IPS DF 19.7 (cell line): ENCODE results near the gene PLEKHA7.

ENCODE experiments used
- DNase-seq: peaks from one replicate; pipeline ENCODE4 v3.0.0-alpha.2; 2013; ENCODE audit warnings: low read depth, low spot score

The PLEKHA7 gene

GRCh38 chr11:16789560-16790485 lies 224.4 kb downstream of the PLEKHA7 start:
- DNase-seq, result no peak

DNA sequence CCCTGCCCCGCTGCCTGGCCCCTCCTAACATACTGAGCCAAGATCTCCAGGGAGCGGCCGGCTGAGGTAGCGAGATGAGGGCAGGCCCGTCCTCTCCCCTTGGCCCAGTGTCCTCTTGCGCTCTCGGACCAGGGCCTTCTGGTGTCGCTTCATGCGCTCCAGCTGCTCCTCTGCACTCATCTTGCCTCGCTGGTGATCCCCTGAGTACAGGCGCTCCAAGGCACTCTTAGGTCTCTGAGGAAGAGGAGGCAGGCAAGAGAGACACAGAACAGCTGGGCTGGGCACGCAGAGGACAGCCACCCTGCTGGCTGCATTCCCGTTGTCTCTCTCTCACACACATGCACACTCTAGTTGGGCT lies 225.2 kb downstream of the PLEKHA7 start:
- no peak for DNase-seq

DNA sequence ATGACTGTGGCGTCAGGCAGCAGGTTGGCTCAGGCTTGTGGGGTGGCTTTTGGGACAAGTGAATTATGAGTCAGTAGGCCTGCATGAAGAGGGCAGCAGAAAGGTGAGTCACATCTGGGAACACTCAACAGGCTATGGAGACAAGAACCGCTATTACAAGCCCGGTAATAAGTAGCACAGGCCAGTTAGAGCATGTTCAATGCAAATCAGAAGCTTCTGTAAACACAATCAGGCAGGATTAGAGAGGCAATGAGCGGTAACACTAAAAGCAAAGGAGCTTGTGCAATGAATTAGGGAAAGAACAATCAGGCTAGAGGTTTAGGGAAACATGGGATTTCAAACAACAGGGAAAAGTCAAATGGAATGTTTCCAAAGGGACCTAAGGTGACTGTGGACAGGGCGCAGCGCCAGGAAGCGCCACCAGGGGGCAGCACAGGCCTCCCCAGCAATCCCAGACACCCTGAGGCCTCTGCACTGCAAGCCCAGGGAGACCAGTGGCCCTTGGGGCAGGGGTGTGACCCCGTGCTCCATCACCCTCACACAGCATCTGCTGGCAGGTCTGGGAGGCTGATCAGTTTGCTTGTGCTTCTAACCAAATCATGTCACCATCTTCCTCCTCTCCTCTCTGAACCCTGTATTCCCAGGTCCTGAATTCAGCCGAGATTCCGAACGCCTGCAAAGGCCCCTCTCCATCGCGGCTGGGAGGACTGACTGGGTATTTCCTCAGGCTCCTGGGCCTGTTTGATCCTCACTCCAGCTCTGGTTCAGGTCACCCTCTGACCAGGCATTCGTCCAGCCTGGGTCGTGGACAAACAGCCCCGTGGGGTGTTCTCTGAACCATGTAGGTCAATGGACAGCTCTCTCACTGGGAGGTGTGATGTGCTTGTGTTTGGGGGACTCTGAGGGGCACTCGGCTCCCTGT lies 225.8 kb downstream of the PLEKHA7 start:
- no peak for DNase-seq

DNA sequence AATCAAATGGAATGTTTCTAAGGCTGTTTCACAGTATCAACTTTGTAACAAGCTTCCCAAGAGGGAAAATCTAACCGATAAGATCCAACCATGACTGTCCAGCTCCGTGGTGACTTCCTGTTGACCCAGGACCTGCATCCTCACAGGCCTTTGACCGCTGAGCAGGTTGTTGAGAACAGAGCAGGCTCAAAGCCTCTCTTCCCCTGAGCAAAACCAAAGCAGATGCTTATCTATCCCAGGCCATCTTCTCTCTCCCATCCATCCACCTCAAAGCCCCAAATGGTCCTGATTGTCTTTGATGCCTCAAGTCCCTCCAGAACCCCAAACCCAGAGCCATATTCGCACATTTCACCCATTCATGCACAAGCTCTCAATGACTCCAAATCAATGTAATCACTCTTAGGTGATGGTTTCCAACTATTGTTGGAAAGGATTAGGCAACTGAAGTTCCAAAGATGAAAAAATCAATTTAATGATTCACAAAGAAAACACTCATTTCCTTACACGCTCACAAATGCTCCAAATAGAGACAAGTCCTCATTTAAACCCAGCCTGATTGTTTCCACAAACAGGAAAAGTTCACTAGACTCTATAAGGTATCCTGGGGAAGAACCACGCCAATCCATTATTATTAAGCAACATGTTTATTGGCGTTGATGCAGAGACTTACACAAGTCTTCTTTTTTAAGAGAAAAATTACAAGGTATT lies 227.0 kb downstream of the PLEKHA7 start:
- DNase-seq, result no peak

DNA sequence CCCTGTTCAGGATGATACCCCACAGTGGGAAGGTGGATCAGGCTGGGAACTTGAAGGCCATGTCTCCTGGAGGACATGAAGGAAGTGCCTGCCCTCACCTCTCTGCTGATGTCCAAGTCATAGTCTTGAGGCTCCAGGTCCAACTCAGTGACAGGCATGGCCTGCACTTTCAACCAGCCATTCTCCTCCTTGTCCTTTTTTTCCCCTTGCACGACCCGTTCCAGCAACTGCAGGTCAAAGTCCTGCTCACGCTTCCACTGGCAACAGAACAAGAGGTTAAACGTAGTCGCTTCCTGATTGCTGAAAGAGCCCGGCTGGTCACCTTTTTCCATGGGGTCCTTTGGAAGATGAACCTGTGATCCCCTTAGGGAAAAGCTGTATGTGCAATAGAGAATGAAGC lies 228.1 kb downstream of the PLEKHA7 start:
- DNase-seq, result no peak

- peak; percentile 30 for DNase-seq
These were observed 228.6 kb downstream of the PLEKHA7 start for GRCh38 chr11:16785520-16786128.

DNA sequence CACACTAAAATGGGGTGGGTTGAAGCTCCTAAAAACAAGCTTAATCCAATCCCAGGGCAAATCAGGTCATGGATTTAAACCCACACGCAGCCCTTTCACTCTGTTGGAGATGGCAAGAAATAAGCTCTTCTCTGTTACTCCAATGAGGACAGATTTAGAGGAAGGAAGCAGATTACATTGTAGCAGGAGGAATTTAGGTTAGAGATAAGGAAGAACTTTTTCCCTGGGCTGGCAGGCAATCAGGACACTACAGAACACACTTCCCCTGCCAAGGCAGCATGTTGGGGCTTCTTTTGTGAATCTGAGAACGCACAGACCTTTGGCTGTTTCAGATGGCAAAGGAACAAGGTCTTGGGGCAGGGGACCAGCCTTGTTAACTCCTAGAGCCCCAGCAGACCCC lies 229.5 kb downstream of the PLEKHA7 start:
- no peak for DNase-seq

DNA sequence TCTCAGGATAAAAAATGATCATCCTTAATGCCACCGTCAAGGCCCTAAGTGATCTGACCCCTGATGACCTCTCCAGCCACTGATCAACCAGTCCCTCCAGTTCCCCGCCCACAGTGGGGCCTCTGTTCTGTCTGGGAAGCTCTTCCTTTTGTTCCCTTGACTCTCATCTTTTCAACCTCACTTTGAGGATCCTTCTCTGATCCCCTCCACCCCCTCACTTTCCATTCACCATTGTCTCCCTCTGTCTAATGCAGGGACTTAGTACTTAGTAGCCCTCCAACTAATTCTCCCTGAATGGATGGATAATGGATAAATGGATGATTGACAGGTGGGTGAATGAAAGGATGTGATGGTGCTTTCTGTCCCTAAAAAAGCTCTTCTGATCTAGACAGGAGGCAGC lies 230.1 kb downstream of the PLEKHA7 start:
- DNase-seq, result no peak

- DNase-seq, result no peak
These were observed 230.9 kb downstream of the PLEKHA7 start for GRCh38 chr11:16783321-16783801.

- DNase-seq, result no peak
These were observed 232.0 kb downstream of the PLEKHA7 start for GRCh38 chr11:16781936-16782919.

DNA sequence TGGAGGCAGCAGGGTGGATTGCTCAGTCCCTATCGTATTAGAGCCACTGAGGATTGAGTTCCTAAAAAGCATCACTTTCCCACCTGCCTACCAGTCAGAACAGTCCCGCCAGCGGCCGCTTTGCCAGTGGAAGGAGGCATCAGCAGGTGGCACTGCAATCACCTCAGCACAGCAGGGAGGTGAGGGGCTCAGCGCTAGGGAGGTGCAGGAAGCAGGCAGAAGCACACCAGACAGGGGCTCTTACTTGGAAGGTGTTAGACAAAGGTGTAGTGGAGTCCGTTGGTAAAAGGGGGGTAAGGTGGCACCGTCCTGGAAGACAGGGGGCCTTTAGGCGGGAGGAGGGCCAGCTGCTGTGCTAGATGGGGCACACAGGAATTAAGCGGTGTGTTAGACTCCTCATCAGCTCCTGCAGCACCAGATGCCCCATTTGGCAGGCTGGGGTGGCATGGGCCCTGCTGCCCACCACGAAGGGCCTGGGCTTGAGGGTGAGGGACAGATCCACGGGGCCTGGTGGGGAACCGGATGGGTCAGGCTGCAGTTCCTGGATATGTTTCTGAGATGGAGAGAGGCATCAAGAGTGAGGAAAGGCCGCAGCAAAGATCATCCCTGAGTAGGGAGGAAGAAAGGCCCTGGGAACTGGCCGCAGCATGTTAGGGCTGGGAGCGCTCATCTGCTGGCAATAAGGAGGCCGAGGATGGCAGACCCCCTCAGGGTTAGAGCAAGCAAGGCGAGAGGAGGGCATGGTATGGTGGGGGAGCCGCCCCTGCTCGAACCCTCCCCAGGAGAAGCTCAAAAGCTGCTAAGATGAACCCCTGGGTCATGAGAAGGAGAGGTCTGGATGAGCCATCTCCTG lies 233.3 kb downstream of the PLEKHA7 start:
- no peak for DNase-seq

DNA sequence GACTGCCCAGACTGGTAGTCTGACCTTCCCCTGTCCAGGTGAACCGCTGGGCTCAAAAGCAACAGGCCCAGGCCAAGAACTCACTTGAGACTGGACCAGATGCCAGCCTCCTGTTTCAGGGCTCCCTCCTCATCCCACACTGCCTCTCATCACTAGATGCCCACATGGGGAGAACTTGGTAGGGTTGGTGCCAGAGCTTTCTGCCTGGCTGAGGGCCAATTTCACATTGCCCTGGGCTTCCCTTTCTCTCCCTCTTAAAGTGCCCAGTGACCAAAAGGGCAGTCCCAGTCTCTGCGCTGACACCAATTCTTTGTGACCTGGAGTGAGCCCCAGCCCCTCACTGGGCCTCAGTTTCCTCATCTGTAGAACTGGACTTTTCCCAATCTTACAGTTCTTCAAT lies 234.1 kb downstream of the PLEKHA7 start:
- DNase-seq, result no peak

DNA sequence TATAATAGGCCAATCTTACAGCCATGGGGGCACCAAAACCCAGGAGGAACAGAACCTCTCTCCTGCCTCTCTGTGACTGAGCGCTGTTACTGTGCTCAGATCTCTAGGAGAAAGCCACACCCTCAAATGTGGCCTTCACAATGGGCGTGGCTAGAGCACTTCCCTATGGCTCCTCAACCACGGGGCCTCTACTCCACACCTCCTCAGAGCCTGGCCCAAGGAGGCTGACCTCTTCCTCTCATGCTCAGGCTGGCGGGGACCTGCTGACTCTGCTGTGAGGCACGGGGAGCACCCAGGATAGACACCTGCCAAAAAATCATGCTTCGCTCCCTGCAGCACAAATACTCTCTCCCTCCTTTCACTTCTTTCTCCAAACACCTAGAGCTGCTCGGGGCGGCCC lies 234.8 kb downstream of the PLEKHA7 start:
- DNase-seq, result no peak

DNA sequence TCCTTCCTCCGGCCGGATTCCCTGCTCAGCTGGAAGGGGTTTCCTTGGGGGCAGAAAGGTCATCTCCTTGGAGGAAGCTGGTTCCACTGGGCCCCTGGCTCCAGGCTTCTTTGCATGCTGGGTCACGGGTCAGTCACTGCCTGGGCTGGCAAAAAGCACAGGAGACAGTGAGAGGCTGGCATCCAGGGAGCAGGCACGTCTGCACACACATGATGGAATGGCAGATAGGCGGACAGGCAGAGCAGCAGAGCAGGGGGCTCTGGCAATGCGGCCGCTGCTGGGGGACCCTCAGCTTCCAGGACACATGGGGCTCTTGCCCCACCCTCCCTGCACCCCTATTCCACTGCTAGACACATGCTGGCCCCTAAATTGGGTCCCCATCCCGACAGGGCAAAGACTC lies 235.3 kb downstream of the PLEKHA7 start:
- DNase-seq, result no peak

GRCh38 chr11:16778286-16778685 lies 235.9 kb downstream of the PLEKHA7 start:
- DNase-seq, result no peak

- DNase-seq, result no peak
These were observed 236.6 kb downstream of the PLEKHA7 start for GRCh38 chr11:16777613-16777975.

- no peak for DNase-seq
These were observed 237.3 kb downstream of the PLEKHA7 start for GRCh38 chr11:16776711-16777612.

GRCh38 chr11:16775614-16776283 lies 238.5 kb downstream of the PLEKHA7 start:
- no peak for DNase-seq
